NCI-H774 (cell line): ENCODE results near the gene INKA1.

ENCODE experiments used
- DNase-seq: peaks from one replicate; lab custom pipeline; 2025; lab: John Stamatoyannopoulos, UW

Gene INKA1

GRCh38 chr3:49786357-49787181, 16.5 kb upstream of the INKA1 start, which contains the start of gene IP6K1:
TSS of gene IP6K1 (minus strand) at chr3:49786542. CDS start at chr3:49748040, 38,502 bp downstream.
- peak; percentile 94 for DNase-seq

- DNase-seq: no peak
Measured at GRCh38 chr3:49787182-49787464, 15.9 kb upstream of the INKA1 start.

DNA sequence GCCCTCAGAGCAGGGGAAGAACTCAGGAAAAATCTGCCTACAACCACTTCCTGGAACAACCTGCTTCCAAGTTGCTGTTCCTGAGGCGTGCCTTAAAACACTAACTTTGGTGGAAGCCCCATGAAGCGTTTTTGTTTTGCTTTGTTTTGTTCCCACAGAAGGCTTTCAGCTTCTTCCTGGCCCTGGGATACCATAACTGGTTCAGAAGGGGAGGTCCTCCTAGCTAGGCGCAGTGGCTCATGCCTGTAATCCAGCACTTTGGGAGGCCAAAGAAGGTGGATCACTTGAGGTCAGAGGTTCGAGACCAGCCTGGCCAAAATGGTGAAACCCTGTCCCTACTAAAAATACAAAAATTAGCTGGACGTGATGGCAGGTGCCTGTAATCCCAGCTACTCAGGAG, 15.5 kb upstream of the INKA1 start:
- no peak for DNase-seq

DNA sequence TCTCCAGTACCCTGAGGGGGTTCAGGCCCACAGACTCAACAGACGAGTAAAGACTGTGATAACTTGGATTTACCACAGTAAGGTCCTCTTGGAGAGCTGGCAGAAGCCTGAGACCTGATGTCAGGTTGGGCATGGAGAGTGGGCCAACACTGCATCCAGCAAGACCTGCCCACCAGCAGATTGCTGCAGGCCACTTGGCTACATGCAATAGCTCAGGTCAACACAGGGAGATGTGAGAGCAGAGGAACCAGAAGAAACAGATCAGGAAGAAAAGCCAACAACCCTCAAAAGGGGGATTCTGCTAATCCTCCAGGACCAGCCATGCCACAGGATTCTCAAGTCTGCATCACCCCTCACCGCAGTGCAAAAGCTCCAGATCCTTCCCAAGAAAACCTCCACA, 15.0 kb upstream of the INKA1 start:
- no peak for DNase-seq

DNA sequence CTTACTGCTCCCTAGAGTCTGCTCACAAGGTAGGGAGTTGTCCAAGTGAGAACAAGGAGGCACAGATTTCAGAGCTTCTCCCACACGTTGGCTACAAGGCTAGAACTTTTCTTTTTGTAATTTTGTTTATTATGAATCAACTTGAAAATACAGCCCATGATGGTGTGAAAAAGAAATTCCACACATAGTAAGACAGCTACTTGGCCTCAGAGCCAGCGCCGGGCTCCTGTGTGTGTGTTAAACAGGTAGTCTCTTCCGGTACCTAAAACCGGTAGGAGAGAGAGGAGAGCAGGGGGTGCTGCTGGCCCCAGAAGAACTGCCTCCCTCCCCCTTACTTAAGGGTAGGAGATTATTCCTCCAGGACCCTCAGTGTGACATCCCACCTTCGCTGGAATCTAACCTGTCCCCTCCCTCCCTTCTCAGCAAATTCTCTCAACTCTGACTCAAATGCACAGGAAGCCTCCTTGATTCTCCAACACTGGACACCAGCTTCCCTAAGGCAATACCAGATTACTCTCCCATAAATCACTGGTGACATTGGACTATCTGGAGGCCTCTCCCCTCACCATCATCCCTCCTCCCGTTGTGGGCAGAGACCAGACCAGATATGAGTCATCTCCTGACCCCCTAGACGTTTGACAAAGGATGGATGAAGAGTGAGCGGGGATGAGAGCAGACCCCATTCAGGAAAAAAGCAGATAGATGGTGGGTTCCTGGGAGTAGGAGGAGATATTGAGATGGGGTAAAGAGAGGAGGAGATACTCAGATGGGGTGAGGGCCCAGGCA, 12.2 kb upstream of the INKA1 start:
- no peak for DNase-seq

- DNase-seq: no peak
Measured at GRCh38 chr3:49791571-49791970, 11.5 kb upstream of the INKA1 start.

DNA sequence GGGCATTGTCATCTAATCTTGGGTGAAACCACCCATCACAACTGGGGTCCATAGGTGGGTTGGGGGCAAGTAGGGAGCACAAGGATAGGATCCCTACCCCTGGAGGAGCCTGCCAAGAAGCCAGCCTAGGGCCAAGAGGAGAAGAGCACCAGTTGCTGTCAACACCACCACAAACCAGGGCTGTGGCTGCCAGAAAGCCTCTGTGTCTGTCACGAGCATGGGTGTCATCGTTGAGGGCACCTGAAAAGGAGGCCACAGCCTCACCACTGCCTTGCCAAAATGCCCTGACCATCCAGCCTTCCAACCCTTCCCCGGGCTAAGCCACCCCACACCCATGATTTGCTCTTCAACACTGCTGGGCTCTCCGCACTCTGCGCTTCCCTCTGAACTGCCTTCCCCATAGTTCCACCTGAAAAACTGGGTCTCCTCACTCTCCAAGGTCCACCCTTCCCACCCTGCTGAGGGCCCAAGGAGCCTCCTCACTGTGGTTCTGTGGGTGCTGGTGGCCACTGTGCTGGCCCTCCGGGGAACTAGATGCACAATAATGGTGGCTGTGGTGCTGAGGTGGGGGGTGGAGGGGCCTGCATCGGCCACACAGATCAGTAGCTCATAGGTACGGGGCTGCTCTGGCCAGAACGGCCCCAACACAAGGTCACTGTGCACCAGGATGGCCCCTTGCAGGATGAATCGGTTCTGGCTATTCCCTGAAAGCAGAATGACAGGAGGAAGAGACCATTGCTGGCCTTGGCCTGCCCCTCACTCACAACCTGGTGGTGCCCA, 10.5 kb upstream of the INKA1 start:
- DNase-seq: no peak

DNA sequence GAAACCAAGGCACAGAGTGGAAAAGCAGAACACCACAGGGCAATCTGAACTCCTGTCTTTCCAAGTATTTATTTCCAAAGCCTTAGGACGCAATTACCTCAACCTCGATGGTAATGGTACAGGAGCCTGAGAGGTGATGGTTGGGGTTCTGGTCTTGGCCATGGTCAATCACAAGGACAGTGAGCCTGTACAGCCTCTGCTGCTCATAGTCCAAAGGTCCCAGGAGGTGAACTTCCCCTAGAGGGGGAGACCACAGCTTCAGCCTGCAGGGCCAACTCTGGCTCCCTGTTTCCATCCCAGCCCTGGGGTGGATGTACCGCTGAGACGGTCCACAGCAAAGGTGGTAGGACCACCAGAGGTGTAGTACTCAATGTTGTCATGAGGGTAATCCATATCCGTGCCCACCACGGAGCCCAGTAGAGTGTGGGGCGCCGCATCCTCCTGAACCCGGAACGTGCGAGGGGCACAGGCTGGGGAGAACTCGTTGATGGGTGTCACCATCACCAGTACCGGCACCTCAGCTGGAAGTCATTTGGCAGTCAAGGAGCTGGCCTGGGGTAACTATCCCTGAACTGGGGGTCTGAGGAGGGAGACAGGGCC, 9.5 kb upstream of the INKA1 start:
- no peak for DNase-seq

GRCh38 chr3:49794431-49794830, 8.6 kb upstream of the INKA1 start:
- no peak for DNase-seq

DNA sequence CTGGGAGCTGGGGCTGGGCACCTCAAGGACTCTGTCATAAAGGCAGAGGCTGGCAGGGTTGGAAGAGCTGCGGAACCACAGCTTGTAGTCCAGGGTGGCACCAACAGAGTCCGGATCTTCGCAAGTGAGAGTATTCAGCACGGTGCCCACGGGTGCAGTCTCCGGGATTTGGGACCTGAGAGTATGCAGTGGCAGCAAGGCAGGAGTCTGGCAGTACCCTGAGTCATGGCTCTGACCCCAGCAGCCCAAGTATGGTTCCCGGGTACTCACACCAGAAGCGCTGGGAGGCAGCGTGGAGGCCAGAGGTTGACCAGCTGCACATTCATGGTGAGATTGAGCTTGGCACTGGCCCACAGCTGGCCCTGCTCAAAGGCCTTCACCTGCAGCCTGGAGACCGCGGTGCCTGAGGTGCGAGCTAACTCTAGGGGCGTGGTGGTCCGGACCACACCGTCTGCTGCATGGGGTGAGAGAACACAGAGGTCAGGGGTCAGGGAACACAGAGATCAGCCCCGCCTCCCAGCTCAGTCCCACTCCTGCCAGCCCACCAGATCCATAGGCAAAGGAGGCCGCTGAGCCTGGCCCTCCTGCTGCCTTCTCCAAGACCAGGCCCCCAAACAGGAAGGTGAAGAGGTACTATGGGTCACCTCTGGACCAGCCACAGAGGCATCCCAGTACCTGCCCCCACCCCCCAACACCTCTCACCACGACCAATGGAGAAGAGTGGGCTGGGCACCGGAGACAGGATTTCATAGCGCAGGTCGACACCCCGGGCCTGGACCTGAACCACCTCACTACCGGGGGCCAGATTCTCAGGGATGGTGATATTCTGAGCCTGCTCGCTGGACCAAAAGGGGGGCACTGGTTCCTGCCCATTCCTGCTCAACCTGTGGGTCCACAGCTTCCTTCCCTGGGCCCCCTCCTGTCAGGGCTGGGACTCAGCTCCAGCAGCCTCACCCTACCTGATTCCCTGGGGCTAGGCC, 7.8 kb upstream of the INKA1 start:
- DNase-seq: no peak

- DNase-seq: no peak
Measured at GRCh38 chr3:49799105-49799504, 4.0 kb upstream of the INKA1 start.

DNA sequence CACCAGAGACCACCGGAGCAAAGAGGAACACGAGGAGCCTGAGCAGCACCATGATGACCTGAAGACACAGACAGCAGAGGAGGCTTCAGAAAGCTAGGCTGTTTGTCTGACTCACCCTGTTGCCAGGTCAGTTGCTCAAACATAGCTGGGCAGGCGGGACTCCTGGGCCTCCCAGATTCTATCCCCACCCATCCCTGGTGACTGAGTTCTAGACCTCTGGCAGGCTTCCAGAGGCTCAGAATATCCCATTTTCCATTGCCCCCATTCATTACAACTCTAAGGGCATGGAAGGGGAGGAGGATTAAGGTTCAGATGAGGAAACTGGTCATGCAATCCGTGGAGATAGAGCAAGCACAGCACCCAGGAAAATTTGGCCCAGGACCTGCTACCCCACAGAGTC, 3.3 kb upstream of the INKA1 start, which contains the start of gene CDHR4:
CDHR4 (minus strand) TSS at position 113 of the 400 bp plus-strand sequence; CDS start at position 52, 61 bp downstream.
- no peak for DNase-seq

GRCh38 chr3:49801160-49801559, 1.9 kb upstream of the INKA1 start:
- DNase-seq: no peak

- no peak for DNase-seq
Measured at GRCh38 chr3:49803465-49804140, 542 bp downstream of the INKA1 start.

DNA sequence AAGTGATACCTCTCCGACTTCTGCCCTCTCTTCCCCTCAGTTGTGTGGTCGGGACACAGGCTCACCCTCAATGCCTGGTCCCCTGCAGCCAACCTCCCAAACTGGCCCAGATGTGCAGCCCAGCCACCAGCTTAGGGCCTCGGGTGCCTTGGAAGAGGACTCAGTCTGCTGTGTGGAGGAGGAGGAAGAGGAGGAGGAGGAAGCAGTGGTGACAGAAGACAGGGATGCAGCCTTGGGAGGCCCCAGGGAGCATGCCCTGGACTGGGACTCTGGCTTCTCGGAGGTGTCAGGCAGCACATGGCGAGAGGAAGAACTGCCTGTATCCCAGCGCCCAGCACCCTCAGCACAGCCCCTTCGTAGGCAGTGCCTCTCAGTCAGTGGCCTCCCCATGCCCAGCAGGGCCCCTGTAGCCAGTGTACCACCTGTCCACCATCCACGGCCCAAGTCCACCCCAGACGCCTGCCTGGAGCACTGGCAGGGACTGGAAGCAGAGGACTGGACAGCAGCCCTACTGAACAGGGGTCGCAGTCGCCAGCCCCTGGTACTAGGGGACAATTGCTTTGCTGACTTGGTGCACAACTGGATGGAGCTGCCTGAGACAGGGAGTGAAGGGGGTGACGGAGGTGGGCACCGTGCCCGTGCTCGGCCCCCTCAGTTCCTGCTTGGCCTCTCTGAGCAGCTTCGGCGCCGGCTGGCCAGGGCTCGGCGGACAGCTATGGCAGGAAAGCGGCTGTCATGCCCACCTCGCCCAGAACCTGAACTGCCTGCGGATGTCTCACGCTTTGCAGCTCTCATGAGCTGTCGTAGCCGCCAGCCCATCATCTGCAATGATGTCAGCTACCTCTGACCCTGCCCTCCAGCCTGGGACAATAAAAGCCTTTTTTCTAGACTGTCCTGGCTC, 1.3 kb downstream of the INKA1 start:
- no peak for DNase-seq

GRCh38 chr3:49805367-49805782, 2.3 kb downstream of the INKA1 start:
- DNase-seq: no peak

DNA sequence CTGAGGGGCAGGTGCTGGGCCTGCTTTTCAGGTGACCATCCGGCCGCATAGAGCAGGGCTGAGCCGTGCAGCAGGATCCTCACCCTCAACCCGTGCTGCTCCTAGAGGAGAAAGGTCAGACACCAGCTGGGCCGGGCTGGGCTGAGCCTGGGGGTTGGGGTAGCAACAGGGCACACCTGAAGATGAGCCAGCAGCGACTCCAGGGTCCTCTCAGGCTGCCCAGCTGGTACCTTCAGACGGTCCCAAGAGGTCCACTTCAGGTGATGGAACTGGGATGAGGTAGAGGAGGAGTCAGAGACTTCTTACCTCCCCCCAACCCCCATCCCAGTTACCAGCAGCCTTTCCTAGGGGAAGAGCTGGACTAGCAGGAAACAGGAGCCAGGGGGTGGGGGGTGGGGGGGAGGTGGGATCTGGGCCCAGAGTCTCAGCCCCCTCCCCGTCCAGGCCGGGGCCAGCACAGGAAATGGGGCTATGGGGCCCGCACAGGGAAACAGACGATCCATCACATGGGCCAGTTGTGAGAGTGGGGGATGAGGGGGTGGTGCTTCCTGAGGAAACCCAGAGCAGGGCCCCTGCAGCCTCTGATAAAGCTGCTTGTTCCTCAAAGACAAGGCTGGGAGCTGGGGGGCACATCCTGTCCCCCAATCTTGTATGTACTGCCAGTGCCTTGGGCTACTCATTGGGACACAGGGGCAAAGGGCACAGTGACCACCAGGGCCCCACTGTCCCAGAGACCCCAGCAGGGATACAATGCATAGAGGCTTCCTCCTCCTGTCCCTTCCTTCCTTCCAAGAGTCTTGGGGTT, 3.0 kb downstream of the INKA1 start:
- no peak for DNase-seq

DNA sequence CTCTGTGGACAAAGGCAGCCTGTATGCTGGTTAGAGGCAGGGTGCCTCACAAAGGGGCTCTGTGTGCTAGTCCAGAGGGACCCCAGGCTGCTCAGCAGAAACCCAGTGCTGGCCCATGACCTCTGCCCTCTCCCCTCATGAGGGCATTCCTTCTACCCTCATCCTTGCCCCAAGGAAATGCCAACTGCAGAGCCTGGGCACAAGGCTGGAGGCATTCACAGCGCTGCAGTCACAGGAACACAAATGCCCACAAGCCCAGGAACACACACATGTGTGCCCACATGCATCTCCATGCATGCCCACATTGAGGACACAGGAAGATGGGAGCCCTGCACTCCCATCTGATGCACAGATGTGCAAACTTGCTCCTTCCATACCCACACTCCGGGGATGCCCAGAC, 3.8 kb downstream of the INKA1 start:
- no peak for DNase-seq
